NCI-H146 treated with DMSO at 0.1 percent for 48 hours (cell line): ENCODE measurements around the gene CHMP1A.
"Not testable (repeated sequence)": the region's sequence is repeated elsewhere in the genome, so short reads cannot be mapped to it uniquely, and the experiment has no call there.

ENCODE experiments used
- DNase-seq: peaks from one replicate; lab custom pipeline; 2025; ENCODE audit not compliant: unreplicated experiment; lab: John Stamatoyannopoulos, UW

CHMP1A gene

GRCh38 chr16:89693289-89693731 lies 35.8 kb upstream of the CHMP1A start:
- DNase-seq = no peak

- no peak for DNase-seq
Observed at GRCh38 chr16:89691986-89692569, 34.6 kb upstream of the CHMP1A start.

GRCh38 chr16:89691231-89691985 lies 33.9 kb upstream of the CHMP1A start:
- DNase-seq = no peak

- DNase-seq = no peak
Observed at GRCh38 chr16:89690392-89690901, 32.9 kb upstream of the CHMP1A start.

- not testable (repeated sequence) for DNase-seq
Observed at GRCh38 chr16:89689621-89690020, 32.1 kb upstream of the CHMP1A start.

GRCh38 chr16:89689142-89689541 lies 31.6 kb upstream of the CHMP1A start:
- DNase-seq = no peak

- no peak for DNase-seq
Observed at GRCh38 chr16:89688395-89688794, 30.9 kb upstream of the CHMP1A start.

GRCh38 chr16:89687092-89687940 lies 29.8 kb upstream of the CHMP1A start:
- no peak for DNase-seq

GRCh38 chr16:89686520-89687091 lies 29.1 kb upstream of the CHMP1A start, which contains the start of gene CDK10:
CDK10 (plus strand) TSS chr16:89686689; CDS start chr16:89686711, 22 bp downstream.
- peak; percentile 40 for DNase-seq

- no peak for DNase-seq
Observed at GRCh38 chr16:89685916-89686315, 28.4 kb upstream of the CHMP1A start.

GRCh38 chr16:89678258-89678657 lies 20.8 kb upstream of the CHMP1A start:
- DNase-seq = no peak

GRCh38 chr16:89672177-89672941 lies 14.9 kb upstream of the CHMP1A start:
- no peak for DNase-seq

- DNase-seq = not testable (repeated sequence)
Observed at GRCh38 chr16:89671565-89671964, 14.1 kb upstream of the CHMP1A start.

- DNase-seq = no peak
Observed at GRCh38 chr16:89670496-89671431, 13.3 kb upstream of the CHMP1A start.

GRCh38 chr16:89669755-89670154 lies 12.2 kb upstream of the CHMP1A start:
- no peak for DNase-seq

GRCh38 chr16:89668790-89669158 lies 11.3 kb upstream of the CHMP1A start:
- no peak for DNase-seq

- DNase-seq = no peak
Observed at GRCh38 chr16:89667633-89668032, 10.1 kb upstream of the CHMP1A start.

- DNase-seq = not testable (repeated sequence)
Observed at GRCh38 chr16:89667000-89667399, 9.5 kb upstream of the CHMP1A start.

GRCh38 chr16:89664238-89664637 lies 6.7 kb upstream of the CHMP1A start:
- DNase-seq = not testable (repeated sequence)
